ENCODE results near the gene CABLES1. TPM values are rescaled to one million over a fixed set of nuclear protein-coding genes. Genes with fewer than 3 reads are reported as not detected.
"Not testable (repeated sequence)": the region's sequence is repeated elsewhere in the genome, so short reads cannot be mapped to it uniquely, and the experiment has no call there.

Gene CABLES1, protein sequence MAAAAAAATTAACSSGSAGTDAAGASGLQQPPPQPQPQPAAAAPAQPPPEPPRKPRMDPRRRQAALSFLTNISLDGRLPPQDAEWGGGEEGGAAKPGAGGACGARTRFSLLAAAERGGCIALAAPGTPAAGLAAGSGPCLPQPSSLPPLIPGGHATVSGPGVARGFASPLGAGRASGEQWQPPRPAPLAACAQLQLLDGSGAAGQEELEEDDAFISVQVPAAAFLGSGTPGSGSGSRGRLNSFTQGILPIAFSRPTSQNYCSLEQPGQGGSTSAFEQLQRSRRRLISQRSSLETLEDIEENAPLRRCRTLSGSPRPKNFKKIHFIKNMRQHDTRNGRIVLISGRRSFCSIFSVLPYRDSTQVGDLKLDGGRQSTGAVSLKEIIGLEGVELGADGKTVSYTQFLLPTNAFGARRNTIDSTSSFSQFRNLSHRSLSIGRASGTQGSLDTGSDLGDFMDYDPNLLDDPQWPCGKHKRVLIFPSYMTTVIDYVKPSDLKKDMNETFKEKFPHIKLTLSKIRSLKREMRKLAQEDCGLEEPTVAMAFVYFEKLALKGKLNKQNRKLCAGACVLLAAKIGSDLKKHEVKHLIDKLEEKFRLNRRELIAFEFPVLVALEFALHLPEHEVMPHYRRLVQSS
- 39.3 TPM for total RNA-seq

DNA sequence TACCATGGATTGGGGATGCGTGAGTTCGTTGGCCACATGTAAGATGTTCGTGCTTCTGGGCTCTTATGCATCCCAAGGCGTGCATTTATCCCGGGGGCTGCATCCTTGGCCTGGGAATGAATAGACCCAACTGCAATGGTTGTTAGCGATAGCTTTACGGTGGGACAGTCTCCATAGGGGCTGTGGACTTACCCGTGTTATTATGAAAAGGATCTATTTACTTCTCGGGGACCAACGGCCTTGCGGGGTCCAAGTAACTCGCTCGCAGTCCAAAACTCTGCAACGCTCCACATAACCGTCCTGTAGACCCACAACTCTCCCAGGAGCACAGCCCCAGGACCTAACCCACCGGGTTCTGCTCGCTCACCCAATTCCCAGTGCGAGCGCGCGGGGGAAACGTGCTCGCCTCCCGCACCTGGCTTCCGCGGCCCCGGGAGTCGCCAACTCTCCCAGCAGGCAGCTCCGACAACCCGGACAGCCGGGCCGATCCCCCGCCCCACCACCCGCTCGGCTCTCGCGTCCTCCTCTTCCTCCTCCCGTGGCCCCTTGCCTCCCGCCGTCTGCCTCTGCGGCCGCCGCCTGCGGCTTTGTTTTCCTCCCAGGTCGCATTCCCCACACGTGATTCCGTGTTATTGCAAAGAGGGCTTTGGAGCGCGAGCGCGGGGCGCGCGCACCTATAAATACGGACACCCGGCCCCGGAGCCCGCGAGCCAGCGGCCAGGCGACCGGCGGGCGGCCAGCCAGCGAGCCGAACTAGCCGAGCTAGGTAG is at the start of gene CABLES1:
Gene CABLES1, plus strand, starts transcription at position 706 of the 770 bp plus-strand sequence. CDS start 278 bp downstream, outside the sequence.
- H3K4me1 ChIP-seq, result peaks cover 33% of the 10 kb centered on the region
- intact Hi-C loops (cut with DNase I), result loop anchor here (5.0 to 10.0 kb wide), 3 partner anchors 100 to 242 kb away; no protein-coding TSS in a partner anchor
- H3K36me3 ChIP-seq, result no peaks in the 10 kb centered on the region
- no peak for DNase-seq (ENCODE audit: extremely low spot score in 2 of 2)
- TF ChIP-seq POLR2AphosphoS5 (IDR thresholded peaks at IDR 0.05; ENCODE audit: insufficient read depth in 1 of 2, low read depth in 1 of 2) (peak in 1 of 2 donors; percentile 76), POLR2A (IDR thresholded peaks at IDR 0.05) (peak in 1 of 2 donors; percentile 29), CTCF (IDR thresholded peaks at IDR 0.05) (no peak)
- H3K27me3 ChIP-seq, result no peaks in the 10 kb centered on the region
- no peaks in the 10 kb centered on the region for H3K9me3 ChIP-seq
- peak within 1 kb of the TSS; percentile 50 to 80 for H3K4me3 ChIP-seq
- peak within 1 kb of the TSS; percentile 81 for H3K27ac ChIP-seq

DNA sequence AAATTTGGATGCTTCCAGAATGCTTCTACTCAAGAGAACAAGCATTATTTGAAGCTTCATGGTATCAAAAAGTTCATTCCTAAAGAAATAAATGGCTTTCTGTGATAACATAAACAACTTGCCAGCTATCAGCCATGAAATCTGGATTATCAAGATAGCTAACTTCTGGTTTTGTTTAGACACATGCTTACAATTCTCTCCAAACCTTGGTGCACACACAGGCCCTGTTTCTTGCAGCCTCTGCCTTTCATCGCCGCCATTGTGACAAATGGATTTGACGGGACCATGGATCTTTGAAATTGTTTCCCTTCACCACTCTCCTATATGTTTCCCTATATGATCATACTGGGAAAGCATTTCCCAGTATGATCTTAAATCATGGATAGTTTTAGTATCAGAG is 47.9 kb upstream of the CABLES1 start:
- Histone ChIP-seq H3K4me3 (no peak overlapping the region), H3K9me3 (no peaks in the 10 kb centered on the region), H3K27me3 (no peaks in the 10 kb centered on the region), H3K36me3 (no peaks in the 10 kb centered on the region), H3K27ac (no peak overlapping the region), H3K4me1 (no peaks in the 10 kb centered on the region)
- TF ChIP-seq CTCF (IDR thresholded peaks at IDR 0.05) (no peak), POLR2A (IDR thresholded peaks at IDR 0.05) (no peak), POLR2AphosphoS5 (IDR thresholded peaks at IDR 0.05; ENCODE audit: insufficient read depth in 1 of 2, low read depth in 1 of 2) (no peak)
- intact Hi-C loops (cut with DNase I), result no loop called here
- no peak for DNase-seq (ENCODE audit: extremely low spot score in 2 of 2)

GRCh38 chr18:23088310-23088709 is 47.0 kb upstream of the CABLES1 start:
- intact Hi-C loops (cut with DNase I), result no loop called here
- DNase-seq (ENCODE audit: extremely low spot score in 2 of 2), result no peak
- Histone ChIP-seq H3K27me3 (no peaks in the 10 kb centered on the region), H3K9me3 (no peaks in the 10 kb centered on the region), H3K4me3 (no peak overlapping the region), H3K36me3 (no peaks in the 10 kb centered on the region), H3K4me1 (no peaks in the 10 kb centered on the region), H3K27ac (no peak overlapping the region)
- TF ChIP-seq POLR2A (IDR thresholded peaks at IDR 0.05), result no peak
- TF ChIP-seq CTCF (IDR thresholded peaks at IDR 0.05), result no peak
- no peak for TF ChIP-seq POLR2AphosphoS5 (IDR thresholded peaks at IDR 0.05; ENCODE audit: insufficient read depth in 1 of 2, low read depth in 1 of 2)

DNA sequence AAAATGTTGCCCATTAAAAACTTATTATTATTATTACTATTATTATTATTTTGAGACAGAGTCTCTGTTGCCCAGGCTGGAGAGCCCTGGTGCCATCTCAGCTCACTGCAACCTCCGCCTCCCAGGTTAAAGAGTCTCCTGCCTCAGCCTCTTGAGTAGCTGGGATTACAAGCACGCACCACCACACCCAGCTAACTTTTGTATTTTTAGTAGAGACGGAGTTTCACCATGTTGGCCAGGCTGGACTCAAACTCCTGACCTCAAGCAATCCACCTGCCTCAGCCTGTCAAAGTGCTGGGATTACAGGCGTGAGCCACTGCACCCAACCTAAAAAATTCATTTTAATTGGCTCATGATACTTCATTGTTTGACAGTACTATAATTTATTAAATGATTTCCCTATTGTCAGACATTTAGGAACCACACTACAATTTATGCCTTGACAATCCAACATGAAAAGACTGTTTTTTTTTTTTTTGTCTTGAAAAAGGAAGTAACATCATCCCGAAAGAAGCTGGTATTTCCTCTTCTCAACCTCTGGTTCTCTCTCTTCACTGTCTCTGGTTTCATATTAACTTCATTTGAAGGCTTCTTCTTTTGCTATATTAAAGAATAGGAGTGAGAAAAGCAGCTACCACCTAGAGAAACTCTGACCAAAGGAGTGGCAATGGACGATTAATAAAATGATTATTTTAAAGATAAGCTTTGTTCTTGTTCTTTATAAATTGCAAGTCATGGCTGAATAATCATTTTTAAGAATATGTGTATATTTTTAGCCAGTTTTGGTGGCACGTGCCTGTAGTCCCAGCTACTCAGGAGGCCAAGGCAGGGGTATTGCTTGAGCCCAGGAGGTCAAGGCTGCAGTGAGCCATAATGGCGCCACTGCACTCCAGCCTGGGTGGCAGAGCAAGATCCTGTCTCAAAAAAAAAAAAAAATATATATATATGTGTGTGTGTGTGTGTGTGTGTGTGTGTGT is 44.0 kb upstream of the CABLES1 start:
- DNase-seq (ENCODE audit: extremely low spot score in 2 of 2); intact Hi-C loops (cut with DNase I); H3K9me3 ChIP-seq; H3K27me3 ChIP-seq; H3K4me1 ChIP-seq; H3K4me3 ChIP-seq; H3K27ac ChIP-seq; H3K36me3 ChIP-seq: not testable (repeated sequence)

Data from vagina (tissue), 2 donors.